Liver (tissue), 9 donors: ENCODE measurements around the gene HOXB5. TPM values are rescaled to one million over a fixed set of nuclear protein-coding genes. Genes with fewer than 3 reads are reported as not detected.

Experiments
- DNase-seq: peaks from one replicate; pipeline ENCODE4 v3.0.0-alpha.2; 2017; ENCODE audit warnings: low spot score
- H3K27ac ChIP-seq, 2 donors: one replicate each; pipeline ENCODE4 v1.7.0; 2013; ENCODE audit warnings: inconsistent platforms in 2 of 2, low read length in 2 of 2, control low read depth in 1 of 2, low read depth in 1 of 2, mild to moderate bottlenecking in 1 of 2
- H3K27me3 ChIP-seq, 4 donors: one replicate each; pipeline versions ENCODE4 v1.6.1 to v1.7.0; 2013; ENCODE audit warnings: low read length in 3 of 4, inconsistent platforms in 1 of 4, mild to moderate bottlenecking in 1 of 4, moderate library complexity in 1 of 4; ENCODE audit not compliant: control insufficient read depth in 4 of 4, insufficient read depth in 4 of 4
- H3K36me3 ChIP-seq, 4 donors: one replicate each; pipeline versions ENCODE4 v1.6.1 to v1.7.0; 2013; ENCODE audit warnings: low read length in 3 of 4, mild to moderate bottlenecking in 3 of 4, low read depth in 1 of 4, moderate library complexity in 1 of 4; ENCODE audit not compliant: control insufficient read depth in 4 of 4, insufficient read depth in 3 of 4
- H3K4me1 ChIP-seq, 4 donors: one replicate each; pipeline versions ENCODE4 v1.6.1 to v1.7.0; 2013; ENCODE audit warnings: low read length in 3 of 4, mild to moderate bottlenecking in 3 of 4, moderate library complexity in 1 of 4; ENCODE audit not compliant: control insufficient read depth in 4 of 4, insufficient read depth in 4 of 4
- H3K4me3 ChIP-seq, 3 donors: one replicate each; pipeline versions ENCODE4 v1.6.1 to v1.7.0; 2013; ENCODE audit warnings: low read length in 3 of 3, control low read depth in 1 of 3, low read depth in 1 of 3, mild to moderate bottlenecking in 1 of 3
- H3K9ac ChIP-seq, 2 donors: one replicate each; pipeline ENCODE4 v1.7.0; 2013; ENCODE audit warnings: low read length in 2 of 2, mild to moderate bottlenecking in 2 of 2, moderate library complexity in 2 of 2, control low read depth in 1 of 2, low read depth in 1 of 2
- H3K9me3 ChIP-seq, 4 donors: one replicate each; pipeline versions ENCODE4 v1.6.1 to v1.7.0; 2013; ENCODE audit warnings: low read length in 3 of 4; ENCODE audit not compliant: control insufficient read depth in 4 of 4
- CTCF ChIP-seq: fragments of 150-350 bp; IDR thresholded peaks from 2 replicates; pipeline ENCODE4 v1.5.1; 2017; ENCODE audit warnings: improper control_type of control experiment, low read depth, low read length; ENCODE audit not compliant: missing input control
- EGR1 ChIP-seq, 2 donors: IDR thresholded peaks; 2 replicates each; pipeline ENCODE4 v1.6.1; 2016 to 2018; ENCODE audit warnings: antibody characterized with exemption in 2 of 2, low read depth in 2 of 2
- FOXA1 ChIP-seq: IDR thresholded peaks from 2 replicates; pipeline ENCODE4 v1.6.1; 2016; ENCODE audit warnings: antibody characterized with exemption
- FOXA2 ChIP-seq: IDR thresholded peaks from 2 replicates; pipeline ENCODE4 v1.6.1; 2016; ENCODE audit warnings: antibody characterized with exemption
- GABPA ChIP-seq, 2 donors: IDR thresholded peaks in 1 of 2; conservative IDR thresholded peaks in 1 of 2; 2 replicates each; pipeline ENCODE4 v1.6.1; 2016; ENCODE audit warnings: antibody characterized with exemption in 2 of 2, mild to moderate bottlenecking in 1 of 2, moderate library complexity in 1 of 2
- HNF4A ChIP-seq, 2 donors: conservative IDR thresholded peaks; 2 replicates each; pipeline ENCODE4 v1.6.1; 2016; ENCODE audit warnings: antibody characterized with exemption in 2 of 2, mild to moderate bottlenecking in 2 of 2
- HNF4G ChIP-seq: IDR thresholded peaks from 2 replicates; pipeline ENCODE4 v1.6.1; 2016; ENCODE audit warnings: antibody characterized with exemption
- JUND ChIP-seq, 2 donors: IDR thresholded peaks; 2 replicates each; pipeline ENCODE4 v1.6.1; 2016; ENCODE audit warnings: antibody characterized with exemption in 2 of 2
- RXRA ChIP-seq, 2 donors: IDR thresholded peaks; 2 replicates each; pipeline ENCODE4 v1.6.1; 2017 to 2018; ENCODE audit warnings: antibody characterized with exemption in 2 of 2, mild to moderate bottlenecking in 1 of 2
- SP1 ChIP-seq: IDR thresholded peaks from 2 replicates; pipeline ENCODE4 v1.6.1; 2018; ENCODE audit warnings: antibody characterized with exemption, mild to moderate bottlenecking
- TAF1 ChIP-seq: conservative IDR thresholded peaks from 2 replicates; pipeline ENCODE4 v1.6.1; 2016; ENCODE audit warnings: antibody characterized with exemption, mild to moderate bottlenecking
- YY1 ChIP-seq: IDR thresholded peaks from 2 replicates; pipeline ENCODE4 v1.6.1; 2016; ENCODE audit warnings: antibody characterized with exemption, mild to moderate bottlenecking
- ZBTB33 ChIP-seq: IDR thresholded peaks from 2 replicates; pipeline ENCODE4 v1.6.1; 2016; ENCODE audit warnings: antibody characterized with exemption
- WGBS: extraction: QIAGEN DNeasy Blood & Tissue Kit; methylation state at CpG from one replicate; pipeline ENCODE4 v1.1.7; 2013; 5-methylcytosine and 5-hydroxymethylcytosine counted together
- polyA plus RNA-seq, 2 donors: library from polyadenylated mRNA; stranded (reverse) in 1 of 2; unstranded in 1 of 2; fragments of 200-250 nt in 1 of 2; fragments of >200 nt in 1 of 2; fragmentation: Nextera tagmentation in 1 of 2; extraction: Ambion mirVana in 1 of 2; gene quantifications; one replicate each; pipeline versions ENCODE4 v1.2.1 to v1.2.3, GENCODE V29; 2013 to 2015
- total RNA-seq, 2 donors: library from RNA; depleted of rRNA; stranded (reverse); fragments of >200 nt; gene quantifications; one replicate each; pipeline ENCODE4 v1.2.3, GENCODE V29; 2014
- TF ChIP-seq, protein P1 (sequence below): IDR thresholded peaks from 2 replicates; pipeline ENCODE4 v1.6.1; 2016; ENCODE audit warnings: antibody characterized with exemption
- TF ChIP-seq, protein P2 (sequence below): IDR thresholded peaks from 2 replicates; pipeline ENCODE4 v1.6.1; 2016; ENCODE audit warnings: antibody characterized with exemption
- donor health status: healthy.
- donor health status: healthy.
- donor health status: healthy.
- donor health status: healthy.
- donor health status: healthy.

HOXB5 gene
- total and polyA plus RNA-seq, 4 donors, result 0.08 to 0.38 (median 0.36) TPM; not detected in 1

DNA sequence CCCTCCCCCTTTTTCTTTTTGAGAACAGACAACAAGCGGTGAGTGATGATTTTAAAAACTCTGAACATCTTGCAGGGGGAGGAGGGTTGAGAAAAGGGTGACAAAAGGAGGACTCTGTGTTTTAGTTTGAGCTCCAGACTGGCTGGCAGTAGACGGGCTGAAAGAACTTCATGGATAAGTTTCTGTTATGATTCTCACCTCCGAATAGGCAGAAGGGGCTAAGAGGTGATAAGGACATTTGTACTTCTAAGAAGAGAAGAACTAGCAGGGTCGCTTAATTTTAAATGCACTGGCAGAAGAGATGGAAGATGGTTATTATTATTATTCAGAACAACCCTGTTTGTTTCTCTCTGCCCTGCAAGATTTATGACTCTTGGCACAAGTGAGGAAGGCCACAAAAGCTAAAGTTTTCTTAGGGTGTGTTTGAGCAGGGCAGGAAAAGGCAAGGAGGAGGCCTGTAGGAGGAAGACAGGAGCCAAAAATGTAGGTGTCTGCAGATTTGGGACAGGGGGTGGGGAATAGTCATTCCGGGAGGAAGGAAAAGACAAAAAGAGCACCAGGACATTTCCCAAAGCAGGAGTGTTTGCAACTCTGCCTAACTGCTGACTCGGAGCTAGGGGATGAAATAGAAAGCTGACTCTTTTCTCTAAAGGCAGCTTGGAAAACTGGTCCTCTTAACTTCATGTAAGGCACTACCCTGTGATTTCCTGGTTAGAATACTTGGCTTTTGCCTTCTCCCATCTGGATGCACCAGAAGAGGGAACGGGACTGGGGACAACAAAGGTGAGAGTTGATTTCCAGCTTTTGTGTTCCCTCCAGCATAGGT, 36.8 kb downstream of the HOXB5 start:
- H3K27me3 ChIP-seq, result peaks cover 0 to 5% (median 3%) of the 10 kb centered on the region in 4 donors
- no peak for DNase-seq
- TF ChIP-seq ZBTB33, result no peak
- TF ChIP-seq FOXA1, result no peak
- no peaks in the 10 kb centered on the region for H3K36me3 ChIP-seq
- no peaks in the 10 kb centered on the region for H3K9me3 ChIP-seq
- peak overlapping the region; percentile 3 to 16 for H3K27ac ChIP-seq
- H3K4me1 ChIP-seq, result no peaks in the 10 kb centered on the region
- WGBS, result 25% methylated on average over 7 of the region's 7 CpGs
- H3K4me3 ChIP-seq, result no peak overlapping the region
- H3K9ac ChIP-seq, result no peak overlapping the region

GRCh38 chr17:48556229-48556575, 37.4 kb downstream of the HOXB5 start:
- no peak for DNase-seq
- H3K9ac ChIP-seq, result no peak overlapping the region
- peaks cover 0 to 5% (median 1%) of the 10 kb centered on the region in 4 donors for H3K27me3 ChIP-seq
- 23% methylated on average over 5 of the region's 5 CpGs for whole genome bisulfite sequencing
- H3K4me1 ChIP-seq, result no peaks in the 10 kb centered on the region
- H3K27ac ChIP-seq, result peak overlapping the region in 1 of 2 donors; percentile 57
- no peak overlapping the region for H3K4me3 ChIP-seq
- no peaks in the 10 kb centered on the region for H3K9me3 ChIP-seq
- TF ChIP-seq RXRA (IDR thresholded peaks at IDR 0.05), result no peak
- TF ChIP-seq FOXA2, result no peak
- TF ChIP-seq ZBTB33, result no peak
- TF ChIP-seq SP1, result no peak
- TF ChIP-seq YY1, result no peak
- TF ChIP-seq HNF4A (conservative IDR thresholded peaks at IDR 0.05), result no peak
- TF ChIP-seq, protein P1, sequence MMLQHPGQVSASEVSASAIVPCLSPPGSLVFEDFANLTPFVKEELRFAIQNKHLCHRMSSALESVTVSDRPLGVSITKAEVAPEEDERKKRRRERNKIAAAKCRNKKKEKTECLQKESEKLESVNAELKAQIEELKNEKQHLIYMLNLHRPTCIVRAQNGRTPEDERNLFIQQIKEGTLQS, result no peak
- TF ChIP-seq CTCF, result no peak
- TF ChIP-seq GABPA (IDR thresholded peaks at IDR 0.05 in 1 of 2, conservative IDR thresholded peaks at IDR 0.05 in 1 of 2), result no peak
- TF ChIP-seq FOXA1, result no peak
- no peak for TF ChIP-seq JUND (IDR thresholded peaks at IDR 0.05)
- TF ChIP-seq, protein P2, sequence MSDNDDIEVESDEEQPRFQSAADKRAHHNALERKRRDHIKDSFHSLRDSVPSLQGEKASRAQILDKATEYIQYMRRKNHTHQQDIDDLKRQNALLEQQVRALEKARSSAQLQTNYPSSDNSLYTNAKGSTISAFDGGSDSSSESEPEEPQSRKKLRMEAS, result no peak
- no peak for TF ChIP-seq HNF4G
- no peak for TF ChIP-seq TAF1
- no peak for TF ChIP-seq EGR1 (IDR thresholded peaks at IDR 0.05; ENCODE audit: low read depth in 2 of 2)
- H3K36me3 ChIP-seq, result no peaks in the 10 kb centered on the region
